NT2/D1 (cell line): ENCODE measurements around the gene ZNF316.

Source experiments
- SUZ12 ChIP-seq: IDR thresholded peaks from 2 replicates; pipeline ENCODE4 v1.6.1; 2011; ENCODE audit not compliant: insufficient read length, insufficient read depth; ENCODE audit errors: extremely low read depth
- YY1 ChIP-seq: IDR thresholded peaks from 2 replicates; pipeline ENCODE4 v1.6.1; 2011; ENCODE audit not compliant: insufficient read length, insufficient read depth

- no peak for TF ChIP-seq YY1
- TF ChIP-seq SUZ12 = no peak
These were observed 14.8 kb downstream of the ZNF316 start for GRCh38 chr7:6651851-6652445.
